HG03460 (cell line): Measurements from ENCODE around the gene PIP5K1C.

Experiments
- ATAC-seq: cut with Tn5 transposase; IDR thresholded peaks from one replicate; pipeline ENCODE4 v1.9.1; 2021; ENCODE audit not compliant: unreplicated experiment

PIP5K1C gene

DNA sequence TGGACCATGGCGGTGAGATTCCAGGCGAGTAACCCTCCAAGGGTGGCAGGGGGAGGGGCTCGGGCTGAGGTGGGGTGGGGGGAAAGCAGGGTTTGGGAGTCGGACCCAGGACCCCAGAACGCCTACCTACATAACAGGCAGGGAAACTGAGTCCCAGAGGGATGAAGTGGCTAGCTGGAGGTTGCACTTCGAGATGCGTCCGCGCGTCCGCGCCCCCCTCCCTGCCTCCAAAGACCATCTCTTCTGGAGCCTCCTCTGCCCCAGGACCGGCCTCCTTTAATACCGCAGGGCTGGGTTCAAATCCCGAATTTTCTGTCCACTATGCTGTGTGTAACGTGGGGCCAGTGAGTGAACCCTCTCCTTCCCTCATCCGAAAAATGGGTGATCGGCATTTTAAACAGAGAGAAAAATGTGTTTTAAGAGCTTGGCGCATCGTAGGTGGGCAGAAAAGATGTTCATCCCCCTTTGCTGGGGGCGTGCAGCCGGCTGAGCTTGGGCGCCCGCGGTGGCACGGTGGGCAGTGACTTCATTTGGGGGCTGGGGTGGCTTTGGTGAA, 21.7 kb upstream of the PIP5K1C start:
- ATAC-seq: no peak

DNA sequence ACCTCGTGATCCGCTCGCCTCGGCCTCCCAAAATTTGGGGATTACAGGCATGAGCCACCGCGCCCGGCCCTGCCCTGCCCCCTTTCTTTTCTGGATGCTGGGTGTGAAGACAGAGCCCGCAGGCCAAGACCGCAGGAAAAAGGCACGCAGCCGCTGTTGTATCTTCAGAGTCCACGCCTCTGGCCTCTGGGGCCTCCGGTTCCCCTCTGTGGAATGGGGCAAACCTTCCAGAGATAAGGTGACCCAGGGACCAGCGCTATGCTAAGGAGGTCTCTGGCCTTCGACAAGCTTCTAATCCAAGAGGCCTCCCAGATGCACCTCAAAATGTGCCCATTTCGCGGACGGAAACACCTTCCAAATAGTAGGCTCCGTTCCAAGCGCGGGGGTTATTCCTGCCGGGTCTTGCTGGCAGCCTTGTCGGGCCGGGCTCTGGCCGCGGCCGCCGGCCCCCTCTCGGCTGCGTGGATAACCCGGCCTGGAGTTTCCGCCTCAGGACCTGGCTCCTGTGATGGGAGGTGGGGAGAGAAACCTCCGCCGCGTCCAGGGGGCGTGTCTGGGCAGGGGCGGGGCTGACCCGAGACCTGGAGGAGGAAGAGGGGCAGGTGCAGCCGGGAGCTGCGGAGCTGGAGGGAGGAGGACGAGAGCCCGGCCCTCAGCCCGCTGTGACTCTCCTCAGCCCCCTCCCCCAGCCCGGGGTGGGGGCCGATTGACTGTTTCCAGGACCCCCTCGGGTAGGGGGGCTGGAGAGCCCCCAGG, 21.0 kb upstream of the PIP5K1C start:
- no peak for ATAC-seq

DNA sequence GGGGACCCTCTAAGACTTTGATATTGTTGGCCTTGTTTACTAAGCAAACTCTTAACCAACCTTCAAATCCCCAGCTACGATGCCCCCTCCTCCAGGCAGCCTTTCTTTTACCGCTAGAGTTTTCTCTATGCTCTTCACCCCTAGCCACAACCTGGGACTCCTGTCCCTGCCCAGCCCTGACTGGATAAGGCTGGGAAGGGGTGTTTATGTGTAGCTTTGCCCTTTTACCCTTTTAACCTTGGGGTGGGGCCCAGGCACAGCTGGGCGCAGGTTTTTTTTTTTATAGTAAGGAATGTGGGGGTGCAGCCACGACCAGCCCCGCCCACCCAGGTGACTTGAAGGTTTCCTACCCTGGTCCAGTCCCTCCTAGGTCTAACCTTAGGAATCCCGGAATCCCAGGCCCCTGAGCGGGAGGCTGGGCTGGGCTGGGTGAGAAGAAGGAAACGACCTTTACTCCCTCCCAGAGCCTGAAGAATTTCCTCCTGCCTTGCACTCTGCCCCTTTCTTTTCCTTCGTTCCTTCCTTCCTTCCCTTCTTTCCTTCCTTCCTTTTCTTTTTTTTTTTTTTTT, 20.2 kb upstream of the PIP5K1C start:
- ATAC-seq: no peak

DNA sequence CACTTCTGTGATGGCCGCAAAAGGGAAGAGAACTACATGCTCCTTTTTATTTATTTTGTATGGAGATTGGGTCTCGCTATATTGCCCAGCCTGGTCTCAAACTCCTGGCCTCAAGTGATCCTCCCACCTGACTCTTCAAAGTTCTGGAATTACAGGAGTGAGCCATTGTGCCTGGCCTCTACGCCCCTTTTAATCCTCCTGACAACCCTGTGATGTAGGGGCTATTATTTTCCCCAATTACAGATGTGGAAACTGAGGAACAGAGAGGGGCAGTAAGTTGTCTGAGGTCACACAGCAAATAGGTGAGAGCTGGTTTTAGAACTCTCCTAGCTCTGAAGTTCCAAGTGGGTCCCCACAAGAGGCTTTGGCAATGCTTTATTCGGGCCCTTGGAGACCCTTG, 19.6 kb upstream of the PIP5K1C start:
- no peak for ATAC-seq

DNA sequence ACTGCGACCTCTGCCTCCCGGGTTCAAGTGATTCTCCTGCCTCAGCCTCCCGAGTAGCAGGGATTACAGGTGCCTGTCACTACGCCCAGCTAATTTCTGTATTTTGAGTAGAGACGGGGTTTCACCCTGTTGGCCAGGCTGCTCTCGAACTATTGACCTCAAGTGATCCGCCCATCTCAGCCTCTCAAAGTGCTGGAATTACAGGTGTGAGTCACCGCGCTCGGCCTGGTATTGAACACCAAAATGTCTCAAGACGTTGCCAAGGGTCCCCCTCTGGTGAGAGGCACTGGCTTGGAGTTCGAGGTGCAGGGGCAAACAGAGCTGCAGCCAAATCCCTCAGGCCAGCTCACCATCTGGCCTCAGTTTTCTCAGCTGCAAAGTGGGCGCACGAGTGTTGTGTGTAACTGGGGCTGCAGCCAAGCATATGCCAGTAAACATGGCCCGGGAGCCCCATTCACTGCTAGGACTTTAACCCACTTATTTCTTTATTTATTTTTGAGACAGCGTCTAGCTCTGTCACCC, 15.9 kb upstream of the PIP5K1C start:
- ATAC-seq: no peak

DNA sequence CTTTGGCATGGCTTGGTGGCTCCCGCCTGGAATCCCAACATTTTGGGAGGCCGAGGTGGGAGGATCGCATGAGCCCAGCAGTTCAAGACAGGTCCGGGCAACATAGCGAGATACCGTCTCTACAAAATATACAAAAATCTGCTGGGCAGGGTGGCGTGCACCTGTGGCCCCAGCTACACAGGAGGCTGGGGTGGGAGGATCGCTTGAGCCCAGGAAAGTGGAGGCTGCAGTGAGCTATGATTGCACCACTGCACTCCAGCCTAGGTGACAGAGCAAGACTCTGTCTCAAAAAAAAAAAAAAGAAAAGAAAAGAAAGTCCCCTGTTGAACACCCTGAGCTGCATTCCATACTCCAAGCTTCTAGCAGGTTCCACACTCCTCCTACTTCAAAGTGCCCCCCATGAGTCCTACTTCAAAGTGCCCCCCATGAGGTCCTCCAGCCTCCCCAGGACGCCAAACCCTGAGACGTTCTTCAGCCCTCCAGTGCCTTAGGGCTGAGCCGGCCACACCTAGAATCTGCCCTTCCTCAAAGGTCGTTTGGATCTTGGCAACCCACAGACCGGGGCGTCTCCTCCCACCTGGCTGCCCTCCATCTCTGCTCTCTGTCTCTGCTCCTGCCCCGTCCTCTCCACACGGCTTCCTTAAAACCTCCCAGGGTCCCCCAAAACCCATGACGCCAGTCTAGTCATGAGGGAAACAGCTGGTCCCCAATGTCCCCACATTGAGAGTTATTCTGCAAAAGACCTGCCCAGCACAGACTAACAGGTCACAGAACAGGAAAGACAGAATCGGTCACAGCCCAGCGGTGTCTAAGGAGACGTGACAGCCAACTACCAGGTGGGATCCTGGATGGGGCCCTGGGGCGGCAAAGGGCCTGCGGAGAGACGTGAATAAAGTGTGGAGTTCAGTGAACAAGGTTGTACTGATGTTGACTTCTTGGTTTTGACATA, 12.7 kb upstream of the PIP5K1C start:
- ATAC-seq: no peak

DNA sequence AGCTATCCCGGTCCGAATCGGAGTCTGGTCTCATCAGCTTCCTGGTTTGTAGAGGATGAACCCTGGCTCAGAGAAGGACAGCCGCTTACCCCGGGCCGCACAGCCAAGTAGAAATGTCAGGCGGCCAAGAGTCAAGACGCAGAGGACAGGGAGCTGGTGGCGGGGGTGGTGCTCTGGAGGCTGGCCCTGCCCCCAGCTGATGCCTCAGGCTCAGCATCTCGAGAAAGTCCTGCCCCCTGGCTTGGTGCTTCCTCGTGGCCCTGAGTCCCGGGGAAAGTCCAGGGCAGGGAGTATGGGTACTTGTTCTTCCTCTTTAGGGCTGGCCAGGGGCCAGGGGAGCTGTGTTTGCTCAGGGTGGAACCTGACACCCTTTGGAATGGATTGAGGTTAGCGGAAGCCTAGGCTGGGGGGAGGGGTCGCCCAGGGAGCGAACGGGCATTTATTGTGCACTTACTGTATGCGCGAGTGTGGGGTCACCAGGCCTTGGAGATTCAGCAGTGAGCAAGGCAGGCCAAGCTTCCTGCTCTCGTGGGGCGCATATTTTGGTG, 10.1 kb upstream of the PIP5K1C start:
- no peak for ATAC-seq

DNA sequence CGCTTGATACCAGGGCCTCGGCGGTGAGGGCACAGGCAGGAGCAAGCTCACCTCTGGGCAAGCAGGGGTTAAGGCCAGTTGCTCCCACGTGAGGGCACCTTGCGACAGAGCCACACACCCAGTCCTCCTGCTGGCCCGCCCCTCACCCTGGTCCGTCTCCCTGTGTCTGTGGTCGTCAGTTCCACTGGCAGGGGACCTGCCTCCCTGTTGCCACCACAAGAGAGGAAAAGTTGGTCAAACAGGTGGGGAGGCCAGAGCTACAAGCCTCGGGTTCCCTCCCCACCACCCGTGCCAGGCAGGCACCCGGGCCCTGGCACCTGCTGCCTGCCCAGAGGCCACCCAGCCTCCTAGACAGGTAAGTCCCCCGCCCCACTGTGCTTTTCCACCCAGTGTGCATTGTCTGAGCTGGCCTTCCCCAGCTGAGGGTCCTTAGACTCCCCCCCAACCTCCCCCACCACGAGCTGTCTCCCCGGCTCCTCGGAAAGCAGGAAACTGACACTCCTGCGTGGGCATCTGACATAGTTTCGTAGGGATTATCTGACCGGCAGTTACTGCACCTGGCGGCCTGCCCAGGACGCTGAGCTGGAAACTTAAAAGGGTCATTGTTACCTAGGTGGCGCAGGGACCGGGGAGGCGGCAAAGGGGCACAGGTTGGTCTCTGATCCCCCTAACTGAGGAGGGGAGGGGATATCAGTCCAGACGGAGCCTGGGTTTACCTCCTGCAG, 8.1 kb upstream of the PIP5K1C start, which contains the start of gene TJP3:
TSS of gene TJP3 (plus strand) at position 178 of the 725 bp plus-strand sequence. CDS start 20,049 bp downstream, outside the sequence.
- no peak for ATAC-seq

DNA sequence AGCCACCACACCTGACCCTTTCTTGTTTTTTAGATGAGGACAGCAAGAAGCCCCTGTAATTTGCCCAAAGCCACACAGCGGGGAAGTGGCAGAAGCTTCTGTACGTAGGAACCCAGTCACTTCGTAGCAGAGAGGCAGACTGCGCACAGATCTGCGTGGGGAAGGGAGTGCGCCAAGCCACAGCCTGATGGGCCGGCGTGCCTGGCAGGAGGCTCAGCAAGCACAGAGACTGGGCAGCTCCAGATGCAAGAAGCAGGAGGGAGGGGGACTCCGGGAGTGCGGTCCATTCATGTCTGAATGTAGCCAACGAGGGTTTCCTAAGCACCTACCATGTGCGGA, 7.6 kb upstream of the PIP5K1C start:
- ATAC-seq: no peak

DNA sequence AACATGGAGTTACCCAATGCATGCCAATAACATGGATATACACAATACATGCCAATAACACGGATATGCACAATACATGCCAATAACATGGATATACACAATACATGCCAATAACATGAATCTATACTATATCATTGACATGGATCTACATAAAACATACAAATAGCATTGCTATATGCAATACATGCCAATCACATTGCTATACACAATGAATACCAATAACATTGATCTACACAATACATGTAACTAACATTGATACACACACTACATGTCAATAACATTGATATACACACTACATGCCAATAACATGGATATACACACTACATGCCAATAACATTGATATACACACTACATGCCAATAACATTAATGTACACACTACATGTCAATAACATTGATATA, 932 bp upstream of the PIP5K1C start:
- ATAC-seq: no peak

DNA sequence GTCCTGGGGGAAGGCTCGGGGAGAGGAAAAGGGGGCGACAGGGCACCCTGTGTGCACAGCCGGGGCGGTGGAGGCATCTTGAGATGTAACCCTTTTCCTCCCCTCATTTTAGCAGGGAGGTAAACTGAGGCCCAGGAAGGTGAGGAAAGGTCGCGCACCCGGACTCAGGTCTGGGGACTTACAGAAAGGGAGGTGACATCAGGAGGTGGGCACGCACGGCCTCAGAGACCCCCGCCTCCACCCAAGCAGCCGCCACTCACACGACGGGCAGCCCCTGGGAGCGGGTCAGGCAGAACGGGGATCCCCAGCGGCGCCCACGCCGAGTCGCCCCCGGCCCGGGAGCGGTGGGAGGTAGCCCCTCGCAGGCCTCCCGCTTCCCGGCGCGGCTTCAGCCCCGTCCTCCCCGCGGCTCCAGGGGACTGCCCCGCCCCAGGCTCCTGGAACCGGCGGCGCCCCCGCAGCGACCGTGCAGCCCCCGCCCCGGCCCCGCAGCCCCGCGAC, 477 bp downstream of the PIP5K1C start:
- peak; percentile 13 for ATAC-seq

DNA sequence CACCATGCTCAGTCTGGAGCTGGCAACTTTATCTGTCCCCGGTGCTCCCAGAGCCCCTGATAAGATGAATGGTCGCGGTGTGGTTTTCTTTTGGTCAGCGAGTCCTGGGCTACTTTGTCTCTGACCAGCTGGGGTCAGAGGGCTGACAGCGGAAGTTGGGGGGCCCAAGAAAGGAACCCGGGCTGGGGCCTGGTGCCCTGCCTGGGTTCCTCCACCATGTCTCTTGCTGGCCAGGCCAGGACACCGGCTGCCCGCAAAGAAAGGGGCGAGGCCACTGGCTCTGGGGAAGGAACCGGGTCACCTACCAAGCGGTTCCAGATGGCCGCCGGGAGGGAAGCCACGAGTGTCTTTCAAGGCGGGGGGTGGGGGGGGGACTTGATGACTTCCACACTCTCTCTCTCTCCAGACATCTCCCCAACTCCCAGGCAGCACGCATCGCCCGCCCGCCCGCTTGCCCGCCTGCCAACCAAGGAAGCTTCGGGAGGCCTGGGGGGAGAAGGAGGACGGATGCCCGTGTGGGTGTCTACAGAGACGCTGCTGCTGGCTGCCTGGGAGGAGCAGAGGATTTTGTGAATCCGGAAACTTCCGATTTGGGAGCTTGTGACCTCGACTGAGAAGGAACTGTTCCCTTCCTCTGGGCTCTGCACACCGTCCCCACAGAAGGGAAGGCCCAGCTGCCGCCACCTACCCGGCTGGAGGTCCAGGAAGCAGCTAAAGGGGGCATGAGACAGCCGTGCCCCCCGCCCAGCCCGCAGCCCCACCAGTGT, 1.1 kb downstream of the PIP5K1C start:
- ATAC-seq: no peak

DNA sequence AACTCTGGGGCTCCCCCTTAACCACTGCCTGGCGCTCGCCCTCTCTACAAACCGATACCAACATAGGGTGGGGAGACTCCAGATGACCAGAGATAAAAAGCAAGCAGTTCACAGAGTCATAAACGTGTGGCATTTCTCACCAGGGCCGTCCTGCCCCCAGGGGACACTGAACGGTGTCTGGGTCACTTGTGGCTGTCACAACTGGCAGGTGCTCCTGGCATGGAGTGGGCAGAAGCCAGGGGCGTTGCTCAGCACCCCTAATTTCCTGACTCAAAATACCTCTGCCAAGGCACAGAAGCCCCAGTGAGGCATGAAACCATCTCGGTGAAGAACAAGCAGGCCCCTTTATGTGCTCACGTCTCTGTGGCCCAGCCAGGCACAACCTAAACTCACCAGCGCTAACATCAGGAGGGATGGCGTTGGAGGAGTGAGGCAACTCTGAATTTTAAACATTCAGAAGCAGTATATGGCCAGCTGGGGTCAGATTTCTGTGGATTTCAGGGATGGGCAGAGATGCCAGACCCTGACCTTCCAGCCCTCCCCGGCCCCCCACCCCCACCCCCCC, 1.8 kb downstream of the PIP5K1C start:
- no peak for ATAC-seq

DNA sequence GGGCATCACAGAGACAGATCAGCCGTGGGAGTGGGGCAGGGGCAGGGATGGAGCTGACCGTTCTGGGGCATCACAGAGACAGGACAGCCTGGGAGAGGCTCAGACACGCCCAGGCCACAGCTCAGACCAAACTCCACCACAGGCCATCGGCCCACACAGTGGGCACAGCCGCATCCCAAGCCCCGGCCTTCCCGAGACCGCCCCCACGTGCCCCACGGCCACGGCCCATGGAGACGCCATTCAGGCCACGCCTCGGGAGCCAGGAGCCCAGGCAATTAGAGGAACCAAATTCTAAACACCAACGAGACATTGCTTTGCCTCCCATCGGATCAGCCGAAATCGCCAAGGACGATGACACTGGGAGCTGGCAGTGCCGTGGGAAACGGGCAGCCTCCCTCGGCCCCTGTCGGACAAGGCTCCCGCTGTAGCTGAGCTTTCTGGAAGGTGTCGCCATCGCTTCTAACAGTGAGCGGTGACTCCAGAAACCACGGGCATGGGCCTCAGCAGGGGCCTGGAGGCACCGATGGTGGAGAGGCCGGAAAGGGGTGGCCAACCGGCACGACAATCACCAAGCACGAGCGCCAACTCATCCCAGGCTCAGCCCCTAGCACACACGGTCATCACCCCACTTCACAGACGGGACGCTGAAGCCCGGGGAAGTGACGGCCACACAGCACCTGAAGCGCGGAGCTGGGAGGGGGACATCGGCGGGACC, 2.4 kb downstream of the PIP5K1C start:
- no peak for ATAC-seq

DNA sequence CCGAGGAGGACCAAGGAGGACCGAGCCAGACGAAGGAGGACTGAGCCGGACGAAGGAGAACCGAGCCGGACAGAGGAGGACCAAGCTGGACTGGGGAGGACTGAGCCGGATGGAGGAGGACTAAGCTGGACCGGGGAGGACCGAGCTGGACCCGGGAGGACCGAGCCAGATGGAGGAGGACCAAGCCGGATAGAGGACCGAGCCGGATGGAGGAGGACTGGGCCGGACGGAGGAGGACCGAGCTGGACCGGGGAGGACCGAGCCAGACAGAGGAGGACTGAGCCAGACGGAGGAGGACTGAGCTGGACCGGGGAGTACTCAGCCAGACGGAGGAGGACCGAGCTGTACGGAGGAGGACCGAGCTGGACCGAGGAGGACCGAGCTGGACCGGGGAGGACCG, 3.2 kb downstream of the PIP5K1C start:
- ATAC-seq: no peak

DNA sequence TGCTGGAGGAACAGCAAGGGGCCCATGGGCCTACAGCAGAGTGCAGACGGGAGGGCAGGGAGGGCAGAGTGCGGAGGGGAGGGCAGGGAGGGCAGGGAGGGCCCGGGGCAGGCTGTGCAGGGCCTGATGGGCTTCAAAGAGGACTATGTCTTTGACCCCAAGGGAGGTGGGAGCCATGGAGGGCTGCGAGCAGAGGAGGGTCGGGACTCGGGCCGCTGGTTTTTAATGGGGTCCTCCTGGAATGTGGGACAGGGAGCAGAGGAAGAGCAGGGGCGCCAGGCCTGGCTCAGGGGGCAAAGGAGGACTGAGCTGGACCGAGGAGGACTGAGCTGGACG, 3.6 kb downstream of the PIP5K1C start:
- no peak for ATAC-seq

DNA sequence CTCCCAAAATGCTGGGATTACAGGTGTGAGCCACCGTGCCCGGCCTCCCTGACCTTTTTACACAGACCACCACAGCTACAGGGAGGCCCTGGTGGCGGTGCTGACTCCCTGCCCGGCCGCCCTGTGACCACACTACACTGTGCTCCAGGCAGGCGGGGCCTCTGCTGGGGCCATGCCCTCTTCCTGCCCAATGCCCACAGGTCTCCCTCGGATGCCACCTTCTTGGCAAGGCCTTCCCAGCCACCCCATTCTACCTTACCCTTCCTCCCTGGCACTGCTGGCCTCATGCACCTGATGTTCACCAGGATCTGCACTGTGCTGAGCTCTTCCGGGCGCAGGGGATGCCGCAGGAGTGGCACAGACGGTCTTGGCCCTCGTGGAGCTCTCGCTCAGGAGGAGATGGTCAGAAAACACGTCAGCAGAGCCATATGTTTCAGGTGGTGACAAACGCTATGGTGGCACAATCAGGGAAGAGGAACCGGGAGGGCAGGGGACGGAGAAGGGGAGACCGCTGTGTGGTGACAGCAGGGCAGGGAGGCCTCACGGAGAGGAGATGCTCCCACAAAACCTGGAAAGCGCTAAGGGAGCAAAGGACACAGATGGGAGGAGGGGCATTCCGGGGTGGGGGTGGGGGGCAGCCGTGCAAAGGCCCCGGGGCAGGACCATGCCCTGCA, 4.1 kb downstream of the PIP5K1C start:
- ATAC-seq: no peak

DNA sequence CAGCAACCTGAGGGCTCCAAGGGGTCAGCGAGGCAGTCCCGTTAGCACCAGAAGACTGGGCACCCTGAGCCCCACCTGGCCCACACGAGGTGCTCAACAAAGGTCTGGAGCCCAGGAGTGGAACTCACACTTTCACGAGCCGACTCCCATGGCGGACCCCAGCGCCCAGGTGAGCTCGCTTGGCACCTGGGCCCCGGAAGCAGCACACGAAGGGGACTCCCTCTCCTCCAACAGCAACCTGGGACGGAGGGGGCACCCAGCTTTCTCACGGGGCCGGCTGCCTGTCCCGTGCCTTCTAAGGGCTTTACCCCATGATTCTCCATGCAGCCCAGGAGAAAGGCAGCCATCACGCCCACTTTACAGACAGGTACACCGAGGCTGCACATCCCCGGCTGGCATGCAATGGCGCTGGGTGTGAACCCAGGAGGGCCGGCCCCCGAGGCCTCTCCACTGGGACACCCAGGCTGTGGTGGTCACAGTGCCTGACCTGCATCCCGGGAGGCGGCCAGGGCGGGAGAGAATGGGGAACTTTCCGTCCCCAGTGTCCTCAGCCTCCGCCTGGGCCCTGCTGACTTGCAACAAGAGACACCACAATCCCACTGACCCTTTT, 5.0 kb downstream of the PIP5K1C start:
- ATAC-seq: no peak
